ENCODE measurements around the gene TMX2. TPM values are rescaled to one million over a fixed set of nuclear protein-coding genes. Genes with fewer than 3 reads are reported as not detected.
A peak's percentile ranks its signal among the peaks of the same experiment; 100 is the strongest.

The TMX2 gene
- total and polyA plus RNA-seq, 9 of the 15 experiments (the other 6 are each of a cell fraction or from before 2014, with no cell fraction given): 176 to 433 (median 227) TPM

GRCh38 chr11:57712256-57713150, at the start of gene TMX2 (continued):
- TF ChIP-seq BRD9 (IDR thresholded peaks at IDR 0.05; ENCODE audit: low read depth, partially characterized antibody) (peak; percentile 53), PBX2 (CRISPR knock-in tag; IDR thresholded peaks at IDR 0.05; ENCODE audit: low read depth) (no peak), PBX2 (tag; conservative IDR thresholded peaks at IDR 0.05; ENCODE audit: low read depth) (peak; percentile 96), SIN3A (IDR thresholded peaks at IDR 0.05; ENCODE audit: borderline replicate concordance in 2 of 2, control insufficient read depth in 1 of 2, low read depth in 2 of 2, low read length in 2 of 2) (peak in 1 of 2 experiments; percentile 78; a peak in 2 of 4 replicates), CREM (IDR thresholded peaks at IDR 0.05; ENCODE audit: low read depth) (peak; percentile 93), E4F1 (CRISPR knock-in tag; IDR thresholded peaks at IDR 0.05; ENCODE audit: borderline replicate concordance) (no peak), HMG20A (CRISPR knock-in tag; conservative IDR thresholded peaks at IDR 0.05) (no peak), CBFB (CRISPR knock-in tag; IDR thresholded peaks at IDR 0.05) (peak; percentile 81; the same call in 1 of the 2 replicates), BRD4 (IDR thresholded peaks at IDR 0.05) (0 out of 2 replicates have a peak, but pooled peaks have one; percentile 26), TRIM24 (IDR thresholded peaks at IDR 0.05) (no peak), ZBTB2 (IDR thresholded peaks at IDR 0.05) (0 out of 2 replicates have a peak, but pooled peaks have one; percentile 16), RFX7 (CRISPR knock-in tag; IDR thresholded peaks at IDR 0.05) (no peak), GTF2E2 (tag; IDR thresholded peaks at IDR 0.05) (peak; percentile 77; the same call in 1 of the 2 replicates), SMARCE1 (IDR thresholded peaks at IDR 0.05) (peak; percentile 36; the same call in 1 of the 2 replicates), TAF9B (IDR thresholded peaks at IDR 0.05; ENCODE audit: partially characterized antibody) (peak; percentile 92), MTA3 (IDR thresholded peaks at IDR 0.05; ENCODE audit: borderline replicate concordance) (peak; percentile 50; the same call in 1 of the 2 replicates), GABPB1 (CRISPR knock-in tag; IDR thresholded peaks at IDR 0.05) (peak; percentile 91), RBM34 (IDR thresholded peaks at IDR 0.05; ENCODE audit: borderline replicate concordance, insufficient read depth, low read length) (no peak), TAF7 (tag; IDR thresholded peaks at IDR 0.05) (peak; percentile 84)
